Hepatocyte (in vitro differentiated cells): ENCODE data around the gene GATAD2A.

Experiments used
- EZH2 ChIP-seq: fragments of 200-600 bp; sonication (generic); IDR thresholded peaks from 2 replicates; pipeline ENCODE4 v1.6.1; 2016; ENCODE audit warnings: antibody characterized with exemption, mild to moderate bottlenecking, borderline replicate concordance
- TF ChIP-seq, protein P1 (sequence below): fragments of 200-600 bp; sonication (generic); IDR thresholded peaks from 2 replicates; pipeline ENCODE4 v1.5.1; 2016; ENCODE audit warnings: antibody characterized with exemption, mild to moderate bottlenecking; ENCODE audit not compliant: poor library complexity

DNA sequence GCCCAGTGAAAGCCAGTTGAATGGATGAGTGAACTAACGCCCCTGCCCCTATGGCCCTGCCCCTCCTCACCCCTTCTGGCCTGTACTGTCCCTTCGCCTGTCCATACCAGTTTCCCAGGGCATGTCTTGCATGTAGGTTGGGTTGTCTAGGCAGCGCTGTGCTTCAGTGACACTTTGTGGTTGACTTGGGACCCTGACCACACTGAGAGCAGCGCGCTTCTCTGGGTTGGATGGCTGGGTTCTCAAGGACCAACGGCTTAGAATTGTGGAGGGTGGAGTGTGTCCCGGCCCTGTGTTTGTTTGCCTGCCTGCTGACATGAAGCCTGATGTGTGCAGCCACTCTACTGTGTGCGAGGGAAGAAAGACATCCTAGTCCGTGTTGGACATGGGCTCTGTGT lies 15.8 kb downstream of the GATAD2A start:
- no peak for TF ChIP-seq EZH2
- TF ChIP-seq, protein P1, sequence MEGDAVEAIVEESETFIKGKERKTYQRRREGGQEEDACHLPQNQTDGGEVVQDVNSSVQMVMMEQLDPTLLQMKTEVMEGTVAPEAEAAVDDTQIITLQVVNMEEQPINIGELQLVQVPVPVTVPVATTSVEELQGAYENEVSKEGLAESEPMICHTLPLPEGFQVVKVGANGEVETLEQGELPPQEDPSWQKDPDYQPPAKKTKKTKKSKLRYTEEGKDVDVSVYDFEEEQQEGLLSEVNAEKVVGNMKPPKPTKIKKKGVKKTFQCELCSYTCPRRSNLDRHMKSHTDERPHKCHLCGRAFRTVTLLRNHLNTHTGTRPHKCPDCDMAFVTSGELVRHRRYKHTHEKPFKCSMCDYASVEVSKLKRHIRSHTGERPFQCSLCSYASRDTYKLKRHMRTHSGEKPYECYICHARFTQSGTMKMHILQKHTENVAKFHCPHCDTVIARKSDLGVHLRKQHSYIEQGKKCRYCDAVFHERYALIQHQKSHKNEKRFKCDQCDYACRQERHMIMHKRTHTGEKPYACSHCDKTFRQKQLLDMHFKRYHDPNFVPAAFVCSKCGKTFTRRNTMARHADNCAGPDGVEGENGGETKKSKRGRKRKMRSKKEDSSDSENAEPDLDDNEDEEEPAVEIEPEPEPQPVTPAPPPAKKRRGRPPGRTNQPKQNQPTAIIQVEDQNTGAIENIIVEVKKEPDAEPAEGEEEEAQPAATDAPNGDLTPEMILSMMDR, result no peak
